GM12878 (cell line): ENCODE results near the gene RNF31.

Experiments used
- SPI1 ChIP-seq: IDR thresholded peaks from 2 replicates; pipeline ENCODE4 v1.6.1; 2011; ENCODE audit warnings: low read depth, mild to moderate bottlenecking, low read length, moderate library complexity, borderline replicate concordance; ENCODE audit not compliant: insufficient read depth
- SRF ChIP-seq, 2 experiments: IDR thresholded peaks; 2 replicates each; pipeline ENCODE4 v1.6.1; 2011; ENCODE audit warnings: low read depth in 2 of 2, low read length in 2 of 2, mild to moderate bottlenecking in 1 of 2, moderate library complexity in 1 of 2

GRCh38 chr14:24192933-24193332 is 45.6 kb downstream of the RNF31 start:
- TF ChIP-seq SPI1: no peak
- TF ChIP-seq SRF (IDR thresholded peaks at IDR 0.05; ENCODE audit: low read depth in 2 of 2, low read length in 2 of 2): no peak
